ENCODE results near the gene ASB3. TPM values are rescaled to one million over a fixed set of nuclear protein-coding genes. Genes with fewer than 3 reads are reported as not detected.
"Not testable (repeated sequence)": the region's sequence is repeated elsewhere in the genome, so short reads cannot be mapped to it uniquely, and the experiment has no call there.

ASB3 gene
- polyA plus RNA-seq, 4 donors = 28.6 to 36.3 (median 31.5) TPM

DNA sequence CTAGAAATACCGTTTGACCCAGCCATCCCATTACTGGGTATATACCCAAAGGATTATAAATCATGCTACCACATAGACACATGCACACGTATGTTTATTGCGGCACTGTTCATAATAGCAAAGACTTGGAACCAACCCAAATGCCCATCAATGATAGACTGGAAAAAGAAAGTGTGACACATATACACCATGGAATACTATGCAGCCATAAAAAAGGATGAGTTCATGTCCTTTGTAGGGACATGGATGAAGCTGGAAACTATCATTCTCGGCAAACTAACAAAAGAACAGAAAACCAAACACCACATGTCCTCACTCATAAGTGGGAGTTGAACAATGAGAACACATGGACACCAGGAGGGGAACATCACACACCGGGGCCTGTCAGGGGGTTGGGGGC is 119.6 kb downstream of the ASB3 start:
- not testable (repeated sequence) for DNase-seq (ENCODE audit: low read depth in 4 of 4, low spot score in 2 of 4)

DNA sequence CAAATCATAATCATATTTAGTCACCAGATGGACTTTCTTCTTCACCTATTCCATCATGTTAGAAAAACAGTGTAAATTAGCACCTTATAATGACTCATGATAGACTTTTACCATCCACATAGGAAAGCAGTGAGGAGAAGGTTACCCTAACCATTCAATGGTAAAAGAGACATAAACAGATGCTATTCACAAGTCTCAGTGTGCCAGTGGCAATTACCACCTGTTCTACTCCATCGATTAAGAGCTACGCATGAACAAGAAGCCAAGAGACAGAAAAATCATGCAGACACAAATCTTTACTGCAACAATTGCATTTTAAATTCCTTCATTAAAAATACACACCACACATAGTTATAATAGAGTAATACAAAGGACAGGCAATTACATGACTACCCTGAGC is 125.9 kb downstream of the ASB3 start:
- no peak for DNase-seq (ENCODE audit: low read depth in 4 of 4, low spot score in 2 of 4)

DNA sequence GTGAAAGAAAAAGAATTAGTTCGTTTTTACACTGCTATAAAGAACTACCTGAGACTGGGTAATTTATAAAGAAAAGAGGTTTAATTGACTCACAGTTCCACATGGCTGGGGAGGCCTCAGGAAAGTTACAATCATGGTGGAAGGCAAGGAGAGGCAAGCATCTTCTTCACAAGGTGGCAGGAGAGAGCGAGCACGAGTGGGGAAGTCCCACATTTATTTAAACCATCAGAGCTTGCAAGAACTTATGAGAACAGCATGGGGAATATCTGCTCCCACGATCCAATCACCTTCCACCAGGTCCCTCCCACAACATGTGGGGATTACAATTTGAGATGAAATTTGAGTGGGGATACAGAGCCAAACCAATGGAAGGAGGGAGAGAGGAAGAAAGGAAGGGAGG is 128.3 kb downstream of the ASB3 start:
- DNase-seq (ENCODE audit: low read depth in 4 of 4, low spot score in 2 of 4) = not testable (repeated sequence)

DNA sequence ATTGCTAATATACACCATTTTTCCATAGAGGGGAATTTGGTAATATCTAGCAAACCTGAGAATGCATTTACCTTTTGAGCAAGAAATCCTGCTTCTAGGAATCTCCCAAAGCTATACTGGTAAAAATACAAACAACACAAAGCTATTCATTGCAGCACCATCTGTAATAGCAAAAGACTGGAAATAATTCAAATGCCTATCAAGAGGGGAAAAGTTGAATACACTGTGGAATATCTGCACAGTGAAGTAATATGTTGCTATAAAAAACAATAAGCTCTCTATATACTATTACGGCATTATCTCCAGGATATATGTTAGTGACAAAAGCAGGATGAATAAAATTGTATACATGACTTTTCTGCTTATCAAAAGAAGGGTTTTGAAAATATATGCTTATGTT is 131.5 kb downstream of the ASB3 start:
- no peak for DNase-seq (ENCODE audit: low read depth in 4 of 4, low spot score in 2 of 4)

DNA sequence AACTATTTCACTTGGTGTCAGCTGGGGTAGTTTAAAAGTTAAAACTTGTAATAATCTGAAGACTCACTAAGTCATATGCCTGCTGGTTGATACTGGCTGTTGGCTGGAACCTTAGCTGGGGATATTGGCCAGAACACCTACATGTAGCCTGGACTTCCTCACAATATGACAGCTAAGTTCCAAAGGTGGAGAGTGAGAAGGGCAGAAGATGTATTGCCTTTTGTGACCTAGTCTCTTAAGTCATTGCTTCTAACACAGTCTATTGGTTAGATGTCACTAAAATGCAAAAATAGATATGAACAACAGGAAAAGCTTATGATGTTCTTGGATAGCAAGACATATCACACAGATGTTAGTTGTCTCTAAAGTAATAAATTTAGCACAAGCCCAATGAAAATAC is 132.4 kb downstream of the ASB3 start:
- DNase-seq (ENCODE audit: low read depth in 4 of 4, low spot score in 2 of 4) = no peak

DNA sequence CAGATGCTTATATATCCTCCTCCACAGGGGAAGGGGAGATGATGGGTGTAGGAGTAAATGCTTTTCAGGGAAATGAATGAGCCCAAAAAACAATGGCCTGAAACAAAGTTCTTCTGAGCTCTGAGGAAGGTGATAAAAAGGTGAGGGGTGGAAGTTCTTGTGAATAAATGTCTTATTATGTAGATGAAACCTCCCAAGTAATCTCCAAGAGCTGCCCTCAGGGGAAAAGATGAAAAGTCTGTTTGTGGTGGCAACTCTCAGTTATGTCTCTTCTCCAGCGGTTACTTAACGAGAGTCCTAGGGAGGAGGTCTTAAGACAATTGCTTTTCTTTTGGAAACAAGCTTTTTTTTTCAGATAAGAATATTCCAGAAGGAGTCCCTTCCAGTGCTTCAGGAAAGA is 134.6 kb downstream of the ASB3 start:
- no peak for DNase-seq (ENCODE audit: low read depth in 4 of 4, low spot score in 2 of 4)

DNA sequence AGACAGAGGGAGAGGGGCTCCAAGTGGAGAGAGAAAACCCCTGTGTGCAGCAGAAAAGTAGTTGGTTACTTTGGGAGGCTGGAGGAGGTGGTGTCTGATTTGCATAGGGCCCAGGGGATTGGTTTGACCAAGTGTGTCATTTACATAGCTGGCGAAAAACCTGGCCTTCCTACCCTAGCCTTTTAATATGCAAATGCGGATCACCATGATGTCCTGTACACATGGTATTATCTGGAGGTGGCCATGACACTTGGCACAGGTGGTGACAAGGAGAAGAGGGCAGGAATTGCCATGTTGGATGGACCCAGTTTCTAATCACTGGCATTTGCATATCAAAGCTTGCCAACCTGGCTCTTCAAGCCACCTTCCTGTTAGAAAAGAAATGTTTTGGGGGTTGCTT is 140.0 kb downstream of the ASB3 start:
- DNase-seq (ENCODE audit: low read depth in 4 of 4, low spot score in 2 of 4) = no peak

DNA sequence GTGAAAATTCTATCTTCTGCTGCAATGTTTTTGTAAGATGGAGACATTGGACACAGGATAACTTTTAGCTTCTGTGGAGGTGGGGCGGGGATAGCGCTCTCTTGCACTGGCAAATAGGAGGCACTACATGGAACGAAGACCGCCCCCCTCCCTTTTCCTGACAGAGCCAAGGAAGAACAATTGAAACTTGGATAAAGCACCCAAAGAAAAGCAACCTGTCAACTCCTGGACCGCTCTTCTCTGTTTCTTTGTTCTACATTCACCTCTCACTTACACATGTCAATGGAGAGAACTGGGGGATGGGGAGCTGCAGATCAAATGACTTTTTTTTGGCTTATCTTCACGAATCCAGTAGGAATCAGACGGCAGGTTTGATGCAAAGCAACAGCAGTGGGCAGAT is 145.5 kb downstream of the ASB3 start:
- DNase-seq (ENCODE audit: low read depth in 4 of 4, low spot score in 2 of 4) = no peak

DNA sequence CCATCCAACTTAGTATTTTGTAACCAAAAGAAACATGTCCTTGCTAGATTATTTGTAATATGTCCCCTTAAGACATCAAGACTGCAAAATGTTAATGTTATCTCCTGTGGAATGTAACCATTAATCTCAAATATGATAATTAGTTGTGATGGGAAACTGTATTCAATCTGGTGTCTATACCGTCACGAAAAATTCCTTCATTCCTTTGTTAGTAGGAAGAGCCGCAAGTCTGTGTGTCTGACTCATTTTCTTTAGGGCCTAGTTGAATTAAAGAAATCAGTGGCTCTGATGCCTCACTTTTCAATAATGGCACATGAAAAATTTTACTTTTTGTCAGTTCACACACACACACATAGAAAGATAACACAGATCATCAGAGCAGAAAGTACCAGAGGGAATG is 146.3 kb downstream of the ASB3 start:
- DNase-seq (ENCODE audit: low read depth in 4 of 4, low spot score in 2 of 4) = no peak

DNA sequence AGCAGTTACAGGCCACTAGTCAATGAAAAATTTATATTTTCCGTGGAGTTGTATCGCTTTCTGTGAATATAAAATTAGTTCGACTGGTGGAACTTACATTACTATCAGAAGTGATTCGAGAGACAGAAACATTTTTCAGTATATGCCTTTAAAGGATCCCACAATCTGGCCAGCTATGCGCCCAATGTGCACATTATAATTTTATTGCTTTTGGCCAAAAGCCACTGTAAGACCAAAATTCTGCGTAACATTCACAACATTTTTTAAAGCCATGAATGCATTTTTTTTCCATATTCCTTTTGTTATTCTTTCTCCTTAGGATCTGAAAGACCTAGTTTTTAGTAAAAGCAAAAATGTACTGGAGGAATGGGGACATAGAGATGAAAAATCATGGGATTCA is 150.2 kb downstream of the ASB3 start:
- no peak for DNase-seq (ENCODE audit: low read depth in 4 of 4, low spot score in 2 of 4)

DNA sequence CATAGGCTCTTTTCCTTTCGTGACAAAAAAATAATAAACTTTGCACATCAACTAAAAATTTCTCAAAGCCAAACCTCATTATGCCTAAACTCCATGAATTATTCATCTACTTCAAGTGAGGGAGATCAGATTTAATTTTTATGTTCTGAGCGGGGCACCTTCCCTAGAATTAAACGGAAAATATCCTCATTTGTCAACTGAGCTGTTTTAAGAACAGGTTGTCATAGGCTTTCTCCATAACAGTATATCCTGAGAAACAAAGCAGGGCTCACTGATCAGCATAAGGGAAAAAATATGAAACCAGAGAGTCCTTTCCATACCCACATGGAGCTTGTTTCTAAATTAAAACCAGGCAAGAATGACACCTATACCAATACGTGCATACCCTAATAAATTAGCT is 150.6 kb downstream of the ASB3 start:
- DNase-seq (ENCODE audit: low read depth in 4 of 4, low spot score in 2 of 4) = no peak

DNA sequence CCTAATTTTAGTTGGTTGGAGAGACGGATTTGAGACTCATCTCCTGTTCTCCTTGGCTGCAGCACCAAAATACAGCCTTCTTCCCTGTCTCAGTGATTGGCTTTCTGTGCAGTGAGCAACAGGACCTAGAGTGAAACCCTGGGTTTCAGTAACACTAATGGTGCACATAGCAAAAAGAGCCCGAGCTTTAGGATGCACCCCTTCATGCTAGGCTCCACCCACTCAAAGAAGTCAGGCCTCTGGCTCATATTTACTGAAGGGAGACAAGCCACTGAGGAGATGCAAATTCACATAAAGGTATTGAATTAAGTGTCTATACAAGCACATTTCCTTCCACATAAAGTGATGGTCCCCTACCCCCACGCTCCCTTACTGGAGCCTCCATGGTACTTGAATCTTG is 151.1 kb downstream of the ASB3 start:
- DNase-seq (ENCODE audit: low read depth in 4 of 4, low spot score in 2 of 4) = no peak

DNA sequence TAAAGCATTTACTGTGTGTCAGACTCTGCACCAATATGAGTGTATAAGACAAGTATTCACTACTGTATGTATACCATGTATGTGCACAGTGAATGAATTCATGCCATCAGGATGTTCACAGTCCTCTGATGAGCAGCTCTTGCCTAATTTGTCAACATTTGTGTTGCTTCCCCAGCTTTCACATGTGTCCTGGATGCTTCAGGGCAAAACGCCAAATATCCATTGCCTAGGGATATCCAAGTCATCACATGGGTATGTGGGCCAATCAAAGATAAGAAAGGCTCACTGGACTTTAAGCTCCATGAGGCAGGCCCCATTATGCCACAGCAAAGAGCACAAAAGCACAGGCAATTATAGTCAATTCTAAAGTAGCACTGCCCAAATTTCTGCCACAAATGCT is 153.3 kb downstream of the ASB3 start:
- DNase-seq (ENCODE audit: low read depth in 4 of 4, low spot score in 2 of 4) = no peak

DNA sequence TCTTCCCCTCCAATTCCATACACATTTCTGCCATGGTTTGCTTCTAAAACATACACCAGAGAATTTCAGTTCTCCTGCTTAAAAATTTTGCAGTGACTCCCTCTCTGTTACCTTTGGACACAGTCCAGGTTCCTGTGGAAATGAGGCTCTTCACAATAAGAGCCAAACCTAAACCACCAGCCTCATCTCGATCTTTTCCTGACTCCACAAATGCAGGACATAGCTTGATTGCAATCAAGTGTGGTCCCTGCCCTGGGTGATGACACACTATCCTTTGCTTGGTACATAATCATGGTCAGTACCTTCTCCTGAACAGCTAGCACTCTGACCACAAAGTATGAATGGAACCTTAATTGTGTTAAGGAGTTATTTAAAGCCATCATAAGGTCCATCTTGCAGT is 154.0 kb downstream of the ASB3 start:
- DNase-seq (ENCODE audit: low read depth in 4 of 4, low spot score in 2 of 4) = no peak

DNA sequence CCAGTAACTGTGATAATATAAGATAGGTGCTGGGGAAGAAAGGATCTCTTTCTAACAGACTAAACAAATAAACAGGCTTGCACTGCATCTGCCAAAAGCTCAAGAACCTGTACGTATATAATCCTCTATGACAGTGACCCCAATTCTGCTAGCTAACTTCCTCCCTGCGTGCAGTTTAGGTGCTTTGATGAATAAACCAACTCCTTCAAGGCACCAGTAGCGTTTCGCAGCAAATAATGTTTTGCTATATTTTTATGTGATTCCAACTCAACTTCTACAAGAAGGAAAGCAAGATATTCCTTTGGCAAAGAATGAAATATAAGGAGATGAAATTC is 154.7 kb downstream of the ASB3 start:
- DNase-seq (ENCODE audit: low read depth in 4 of 4, low spot score in 2 of 4) = no peak

DNA sequence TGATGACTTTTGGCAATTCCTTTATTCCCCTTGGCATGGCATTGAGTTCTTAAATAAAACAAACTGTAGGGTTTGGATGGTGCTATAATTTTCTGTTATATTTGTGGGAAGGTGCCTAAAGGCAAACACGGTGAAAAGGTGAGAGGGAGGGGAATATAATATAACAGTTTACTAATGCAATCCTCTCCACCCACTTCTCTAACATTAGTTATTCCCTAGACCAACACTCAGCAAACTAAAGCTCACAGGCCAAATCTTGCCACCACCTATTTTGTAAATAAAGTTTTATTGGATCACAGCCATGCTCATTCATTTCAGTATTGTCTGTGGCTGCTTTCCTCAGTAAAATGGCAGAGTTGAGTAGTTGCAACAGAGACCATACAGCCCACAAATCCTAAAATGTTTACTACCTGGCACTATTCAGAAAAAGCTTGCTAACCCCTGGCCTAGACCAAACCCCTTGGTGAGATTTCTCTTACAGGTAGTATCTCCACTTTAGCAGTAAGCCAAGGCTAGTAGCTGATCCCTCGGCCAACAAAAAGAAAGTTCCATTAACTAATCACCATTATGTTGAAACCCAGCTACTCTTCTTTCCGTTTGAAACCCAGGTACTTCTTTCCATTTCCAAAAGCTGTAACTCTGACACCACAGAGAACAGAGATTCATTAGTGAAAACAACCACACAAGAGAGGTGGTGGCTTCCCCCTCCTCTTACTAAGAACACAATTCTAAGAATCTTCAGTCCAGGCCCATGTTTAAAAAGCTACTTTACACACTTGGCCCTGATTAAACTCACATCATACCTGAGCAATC is 155.2 kb downstream of the ASB3 start:
- DNase-seq (ENCODE audit: low read depth in 4 of 4, low spot score in 2 of 4) = no peak

DNA sequence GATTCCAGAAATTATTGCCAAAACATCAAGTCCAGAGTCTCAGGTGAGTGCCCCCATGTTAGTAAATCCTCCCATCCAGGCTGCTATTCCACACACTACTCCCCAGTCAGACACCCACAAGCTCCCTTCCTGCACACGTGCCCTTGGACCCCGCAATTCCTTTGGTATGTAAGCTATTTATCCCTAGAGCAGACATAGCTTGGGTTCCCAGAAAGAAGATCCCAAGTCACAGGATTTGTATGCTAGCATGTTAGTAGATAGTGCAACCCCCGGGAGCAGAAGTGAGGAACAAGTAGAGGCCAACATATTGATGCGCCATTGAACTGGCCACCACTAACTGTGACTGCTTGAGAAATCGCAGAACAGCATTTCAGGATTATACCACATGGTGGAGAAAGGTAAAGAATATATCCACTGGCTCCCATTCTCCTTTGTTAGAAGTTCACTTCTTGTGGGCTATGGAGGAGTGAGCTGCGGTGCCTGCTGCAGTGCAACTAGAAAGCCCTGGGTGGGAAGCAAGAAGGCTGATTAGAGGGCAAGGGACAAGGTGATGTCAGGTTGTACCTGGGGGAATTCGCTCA is 156.6 kb downstream of the ASB3 start:
- DNase-seq (ENCODE audit: low read depth in 4 of 4, low spot score in 2 of 4) = no peak

DNA sequence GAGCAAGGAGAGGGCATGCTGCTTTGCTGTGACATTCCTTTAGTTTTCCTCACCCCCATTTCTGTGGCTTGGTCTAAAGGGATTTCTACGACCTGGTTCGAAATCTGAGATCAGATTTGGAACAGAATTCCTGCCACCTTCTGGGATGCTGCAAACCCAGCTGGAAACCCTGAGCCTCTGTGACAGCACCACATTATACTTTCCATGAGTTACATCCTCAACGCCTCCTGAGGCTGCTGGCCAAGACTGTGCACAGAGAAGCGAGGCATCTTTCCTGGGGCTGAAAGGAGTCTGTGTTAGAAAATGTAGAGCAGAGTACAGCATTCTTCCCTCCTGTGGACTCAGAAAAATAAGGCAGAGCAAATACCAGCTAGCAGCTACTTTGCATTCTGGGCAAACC is 157.3 kb downstream of the ASB3 start:
- no peak for DNase-seq (ENCODE audit: low read depth in 4 of 4, low spot score in 2 of 4)

DNA sequence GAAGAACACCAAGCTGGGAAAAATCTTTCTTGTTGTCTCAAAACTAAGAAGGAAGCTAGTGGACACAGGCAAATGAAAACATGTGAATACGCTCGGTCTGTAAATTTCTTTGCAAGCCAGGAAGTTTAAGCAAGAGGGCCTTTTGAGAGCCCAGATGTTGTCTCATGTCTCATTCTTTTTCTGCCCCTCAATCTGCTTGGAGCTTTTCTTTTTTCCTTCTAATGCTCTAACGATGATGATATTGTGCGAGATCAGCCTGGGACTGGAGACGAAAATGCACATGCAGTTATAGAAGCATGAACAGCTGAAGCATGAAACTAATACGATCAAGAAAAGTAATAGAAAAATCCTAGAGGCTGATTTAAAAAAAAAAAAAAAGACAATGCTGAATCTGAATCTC is 157.8 kb downstream of the ASB3 start:
- no peak for DNase-seq (ENCODE audit: low read depth in 4 of 4, low spot score in 2 of 4)

DNA sequence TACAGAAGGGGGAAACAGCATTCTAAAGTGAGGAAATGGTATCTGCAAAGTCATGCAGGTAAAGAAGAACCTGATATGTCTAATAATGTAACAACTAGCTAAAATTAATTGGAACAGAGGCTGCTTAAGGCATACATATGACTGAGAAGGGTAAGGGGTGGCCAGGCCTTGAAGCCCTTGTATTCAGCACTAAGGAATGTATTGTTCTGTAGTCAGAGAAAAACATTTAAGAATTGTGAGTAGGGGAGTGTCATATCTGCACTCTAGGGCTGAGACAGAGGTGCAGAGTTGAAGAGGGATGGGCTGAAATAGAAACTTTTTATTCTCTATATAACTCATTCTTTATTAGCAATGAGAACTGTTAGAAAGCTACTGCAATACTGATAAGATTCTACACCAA is 164.6 kb downstream of the ASB3 start:
- no peak for DNase-seq (ENCODE audit: low read depth in 4 of 4, low spot score in 2 of 4)

DNA sequence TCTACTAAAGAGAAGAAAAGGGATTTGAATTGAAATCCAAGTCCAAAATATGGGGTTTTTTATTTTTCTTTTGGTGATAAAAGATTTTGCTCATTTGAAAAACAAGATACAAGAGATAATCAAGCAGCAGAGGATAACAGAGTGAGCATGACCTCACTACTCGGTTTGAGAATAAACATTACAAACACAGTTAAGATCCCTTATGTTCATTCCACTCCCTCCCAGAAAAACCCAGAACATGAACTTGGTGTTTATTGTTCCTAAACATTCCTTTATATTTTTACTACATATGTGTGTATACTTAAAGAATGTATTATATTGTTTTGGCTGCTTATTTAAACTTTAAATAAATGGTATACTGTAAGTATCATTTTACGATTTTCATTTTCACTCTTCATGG is 165.8 kb downstream of the ASB3 start:
- DNase-seq (ENCODE audit: low read depth in 4 of 4, low spot score in 2 of 4) = no peak
